Stimulated activated CD4-positive, alpha-beta T cell treated with anti-CD3 and anti-CD28 coated beads, Interleukin-12 subunit alpha, Interleukin-12 subunit beta, amount 100 ng/mL, for 24 hours (primary cell): ENCODE measurements around the gene TNK2.
A peak's percentile ranks its signal among the peaks of the same experiment; 100 is the strongest.

Source experiments
- DNase-seq, 2 experiments: peaks; one replicate each; pipeline ENCODE4 v3.0.0-alpha.2; 2020; ENCODE audit warnings: low read depth in 2 of 2

The TNK2 gene

GRCh38 chr3:195899701-195900435, 8.5 kb downstream of the TNK2 start:
- no peak for DNase-seq

GRCh38 chr3:195897853-195898415, 10.4 kb downstream of the TNK2 start:
- DNase-seq, result no peak

- no peak for DNase-seq
Observed at GRCh38 chr3:195897081-195897852, 11.1 kb downstream of the TNK2 start.

GRCh38 chr3:195896361-195897080, 11.8 kb downstream of the TNK2 start:
- DNase-seq, result no peak

- peak; percentile 42 to 53 for DNase-seq
Observed at GRCh38 chr3:195895861-195896360, 12.4 kb downstream of the TNK2 start.

GRCh38 chr3:195895078-195895860, 13.1 kb downstream of the TNK2 start:
- DNase-seq, result peak; percentile 34 to 64

- DNase-seq, result no peak
Observed at GRCh38 chr3:195893916-195894465, 14.4 kb downstream of the TNK2 start.

- DNase-seq, result no peak
Observed at GRCh38 chr3:195893516-195893915, 14.8 kb downstream of the TNK2 start.

GRCh38 chr3:195893044-195893395, 15.3 kb downstream of the TNK2 start:
- DNase-seq, result no peak

- DNase-seq, result no peak
Observed at GRCh38 chr3:195892105-195893043, 16.0 kb downstream of the TNK2 start.

- DNase-seq, result no peak
Observed at GRCh38 chr3:195891431-195892104, 16.8 kb downstream of the TNK2 start.

GRCh38 chr3:195889870-195890295, 18.5 kb downstream of the TNK2 start:
- DNase-seq, result no peak

GRCh38 chr3:195888981-195889869, 19.1 kb downstream of the TNK2 start:
- DNase-seq, result no peak

GRCh38 chr3:195888311-195888761, 20.0 kb downstream of the TNK2 start:
- no peak for DNase-seq

- no peak for DNase-seq
Observed at GRCh38 chr3:195887670-195888069, 20.7 kb downstream of the TNK2 start.

GRCh38 chr3:195886181-195887141, 21.9 kb downstream of the TNK2 start:
- DNase-seq, result no peak
